ENCODE results near the gene JAK3. TPM values are rescaled to one million over a fixed set of nuclear protein-coding genes. Genes with fewer than 3 reads are reported as not detected.

The JAK3 gene
- total and polyA plus RNA-seq, 2 of the 13 experiments (the other 11 are each of a cell fraction or from before 2014, with no cell fraction given), result 3.4 to 18.6 TPM

GRCh38 chr19:17840019-17840418, 7.8 kb downstream of the JAK3 start (continued):
- TF ChIP-seq TIGD3 (CRISPR knock-in tag; IDR thresholded peaks at IDR 0.05; ENCODE audit: borderline replicate concordance) (no peak), HDAC1 (CRISPR knock-in tag; IDR thresholded peaks at IDR 0.05) (no peak)

- TF ChIP-seq MTF2 (CRISPR knock-in tag; IDR thresholded peaks at IDR 0.05; ENCODE audit: borderline replicate concordance) (no peak), ZNF761 (CRISPR knock-in tag; conservative IDR thresholded peaks at IDR 0.05) (no peak), NR3C1 (CRISPR knock-in tag; IDR thresholded peaks at IDR 0.05) (no peak), ZNF629 (CRISPR knock-in tag; conservative IDR thresholded peaks at IDR 0.05) (peak; percentile 80), ZNF644 (CRISPR knock-in tag; IDR thresholded peaks at IDR 0.05; ENCODE audit: low read depth) (no peak), ZNF24 (IDR thresholded peaks at IDR 0.05) (no peak)
Measured at GRCh38 chr19:17837972-17838371, 9.8 kb downstream of the JAK3 start.

More at GRCh38 chr19:17837972-17838371, 9.8 kb downstream of the JAK3 start:
- Histone ChIP-seq H2AFZ (ENCODE audit: low read length) (no peak overlapping the region), H3K27ac (ENCODE audit: extremely low read length, insufficient read depth, low read length) (no peak overlapping the region), H3K27me3 (ENCODE audit: control insufficient read depth in 1 of 2, insufficient read depth in 2 of 2, low read length in 2 of 2) (no peaks in the 10 kb centered on the region; a peak in 1 of 5 replicates), H3K4me2 (ENCODE audit: low read depth, low read length) (no peak overlapping the region), H3K79me2 (ENCODE audit: insufficient read depth, low read length) (no peaks in the 10 kb centered on the region), H3K4me3 (replicated peaks in 1 of 3; ENCODE audit: insufficient read depth in 1 of 3, low read depth in 2 of 3, low read length in 3 of 3) (no peak overlapping the region), H3K9me3 (ENCODE audit: low read length) (no peaks in the 10 kb centered on the region), H3K9ac (ENCODE audit: insufficient read depth, low read depth, low read length) (no peak overlapping the region), H3K4me1 (ENCODE audit: insufficient read depth, low read length) (no peaks in the 10 kb centered on the region), H3K36me3 (replicated peaks in 1 of 2; ENCODE audit: control insufficient read depth in 1 of 2, insufficient read depth in 2 of 2, low read length in 2 of 2) (peaks cover 4 to 6% of the 10 kb centered on the region in 2 experiments; a peak in 2 of 5 replicates), H4K20me1 (ENCODE audit: insufficient read depth, low read length) (no peaks in the 10 kb centered on the region)
- intact Hi-C loops (cut with micrococcal nuclease; ENCODE audit: unreplicated experiment) (no loop called here), in situ Hi-C loops (cut with HindIII; ENCODE audit: extremely low pct_ligation_motif_present, low pct_unique_long_range_greater_than_20kb) (no loop called here)
- FAIRE-seq, result no peak
- POLR2A ChIA-PET, result no interaction called here
- CTCF ChIA-PET (ENCODE audit: low intra/inter-chr PET ratio, low total read pairs), result no interaction called here
- no peak for DNase-seq (ENCODE audit: low spot score)
- 94% methylated on average over 7 of the region's 7 CpGs for WGBS (ENCODE audit: low lambda C conversion rate)
- no TSS peak for BruUV-seq (replicated peaks)
- ATAC-seq, result no peak
